NCI-H1417 (cell line): Measurements from ENCODE around the gene SCG5.

ENCODE experiments used
- DNase-seq, 3 experiments: peaks; one replicate each; lab custom pipeline; 2025; lab: John Stamatoyannopoulos, UW

SCG5 gene

DNA sequence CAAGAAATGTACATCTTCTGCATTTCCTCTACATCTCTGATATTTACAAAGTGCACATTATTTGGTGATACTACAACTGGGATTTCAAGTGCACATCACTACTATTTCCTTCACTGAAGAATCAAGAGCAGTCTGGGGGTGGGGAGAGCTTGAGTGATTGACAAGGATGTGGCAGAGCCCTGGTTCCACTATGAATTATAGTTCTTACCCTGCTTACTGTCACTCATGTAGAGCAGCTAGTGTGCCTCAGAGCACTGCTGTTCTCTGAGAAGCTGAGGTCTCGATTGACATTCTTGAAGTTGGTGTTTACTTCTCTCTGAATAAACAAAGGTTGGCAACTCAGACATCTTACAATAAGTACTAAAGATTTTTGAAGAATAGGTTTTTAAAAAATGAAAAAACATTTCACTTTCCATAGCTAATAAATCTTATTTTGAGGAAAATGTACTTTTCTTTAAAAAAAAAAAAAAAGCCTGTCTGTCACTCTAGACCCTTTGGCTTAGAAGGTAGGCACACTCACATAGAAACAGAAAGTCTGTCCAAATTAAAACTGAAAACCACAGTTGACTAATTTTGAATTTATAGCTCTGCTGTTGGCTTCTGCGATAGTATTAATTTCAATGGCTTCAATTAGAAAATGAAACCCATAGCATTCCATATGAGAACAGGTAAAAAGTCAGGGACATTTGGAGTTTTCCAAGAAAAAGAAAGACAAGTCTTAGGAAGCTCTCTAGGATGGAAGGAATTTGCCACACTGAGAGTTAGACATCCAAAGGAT lies 81.8 kb downstream of the SCG5 start:
- DNase-seq = no peak

DNA sequence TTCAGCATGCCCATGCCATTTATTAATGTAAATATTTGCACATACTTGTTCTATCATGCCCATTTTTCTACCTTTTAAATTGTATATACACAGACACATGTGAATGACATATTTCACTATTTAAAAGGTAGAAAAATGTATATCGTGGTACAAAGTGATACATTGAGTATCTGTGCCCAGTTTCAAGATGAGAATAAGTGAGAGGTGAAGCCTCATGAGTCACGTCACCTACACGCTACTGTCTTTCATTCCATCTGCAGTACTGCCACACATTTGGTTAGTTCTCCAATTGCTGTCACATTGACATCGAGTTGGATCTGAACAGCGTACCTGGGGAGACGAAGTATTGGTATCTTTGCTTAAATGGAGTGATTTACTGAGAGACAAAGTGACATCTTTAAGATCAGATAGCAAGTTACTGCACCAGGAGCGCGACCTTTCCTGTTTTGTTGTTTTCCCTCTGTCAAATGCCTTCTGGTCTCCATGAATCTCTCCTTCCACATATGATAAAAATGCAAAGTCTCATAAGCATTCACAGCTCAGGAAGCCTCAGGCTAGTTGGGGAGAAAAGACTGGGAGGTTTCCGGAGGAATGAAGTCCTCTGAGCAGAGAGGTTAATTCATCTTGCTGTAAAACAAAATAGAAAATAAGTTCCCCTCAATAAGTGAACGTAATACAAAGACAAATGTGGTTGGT lies 88.3 kb downstream of the SCG5 start:
- DNase-seq = peak in 1 of 3 experiments; percentile 3

DNA sequence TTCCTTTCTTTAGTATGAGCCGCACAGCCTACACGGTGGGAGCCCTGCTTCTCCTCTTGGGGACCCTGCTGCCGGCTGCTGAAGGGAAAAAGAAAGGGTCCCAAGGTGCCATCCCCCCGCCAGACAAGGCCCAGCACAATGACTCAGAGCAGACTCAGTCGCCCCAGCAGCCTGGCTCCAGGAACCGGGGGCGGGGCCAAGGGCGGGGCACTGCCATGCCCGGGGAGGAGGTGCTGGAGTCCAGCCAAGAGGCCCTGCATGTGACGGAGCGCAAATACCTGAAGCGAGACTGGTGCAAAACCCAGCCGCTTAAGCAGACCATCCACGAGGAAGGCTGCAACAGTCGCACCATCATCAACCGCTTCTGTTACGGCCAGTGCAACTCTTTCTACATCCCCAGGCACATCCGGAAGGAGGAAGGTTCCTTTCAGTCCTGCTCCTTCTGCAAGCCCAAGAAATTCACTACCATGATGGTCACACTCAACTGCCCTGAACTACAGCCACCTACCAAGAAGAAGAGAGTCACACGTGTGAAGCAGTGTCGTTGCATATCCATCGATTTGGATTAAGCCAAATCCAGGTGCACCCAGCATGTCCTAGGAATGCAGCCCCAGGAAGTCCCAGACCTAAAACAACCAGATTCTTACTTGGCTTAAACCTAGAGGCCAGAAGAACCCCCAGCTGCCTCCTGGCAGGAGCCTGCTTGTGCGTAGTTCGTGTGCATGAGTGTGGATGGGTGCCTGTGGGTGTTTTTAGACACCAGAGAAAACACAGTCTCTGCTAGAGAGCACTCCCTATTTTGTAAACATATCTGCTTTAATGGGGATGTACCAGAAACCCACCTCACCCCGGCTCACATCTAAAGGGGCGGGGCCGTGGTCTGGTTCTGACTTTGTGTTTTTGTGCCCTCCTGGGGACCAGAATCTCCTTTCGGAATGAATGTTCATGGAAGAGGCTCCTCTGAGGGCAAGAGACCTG lies 89.5 kb downstream of the SCG5 start:
- peak in 2 of 3 experiments; percentile 3 to 55 for DNase-seq

DNA sequence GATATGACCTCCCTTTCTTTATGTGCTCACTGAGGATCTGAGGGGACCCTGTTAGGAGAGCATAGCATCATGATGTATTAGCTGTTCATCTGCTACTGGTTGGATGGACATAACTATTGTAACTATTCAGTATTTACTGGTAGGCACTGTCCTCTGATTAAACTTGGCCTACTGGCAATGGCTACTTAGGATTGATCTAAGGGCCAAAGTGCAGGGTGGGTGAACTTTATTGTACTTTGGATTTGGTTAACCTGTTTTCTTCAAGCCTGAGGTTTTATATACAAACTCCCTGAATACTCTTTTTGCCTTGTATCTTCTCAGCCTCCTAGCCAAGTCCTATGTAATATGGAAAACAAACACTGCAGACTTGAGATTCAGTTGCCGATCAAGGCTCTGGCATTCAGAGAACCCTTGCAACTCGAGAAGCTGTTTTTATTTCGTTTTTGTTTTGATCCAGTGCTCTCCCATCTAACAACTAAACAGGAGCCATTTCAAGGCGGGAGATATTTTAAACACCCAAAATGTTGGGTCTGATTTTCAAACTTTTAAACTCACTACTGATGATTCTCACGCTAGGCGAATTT lies 91.2 kb downstream of the SCG5 start:
- DNase-seq = no peak

DNA sequence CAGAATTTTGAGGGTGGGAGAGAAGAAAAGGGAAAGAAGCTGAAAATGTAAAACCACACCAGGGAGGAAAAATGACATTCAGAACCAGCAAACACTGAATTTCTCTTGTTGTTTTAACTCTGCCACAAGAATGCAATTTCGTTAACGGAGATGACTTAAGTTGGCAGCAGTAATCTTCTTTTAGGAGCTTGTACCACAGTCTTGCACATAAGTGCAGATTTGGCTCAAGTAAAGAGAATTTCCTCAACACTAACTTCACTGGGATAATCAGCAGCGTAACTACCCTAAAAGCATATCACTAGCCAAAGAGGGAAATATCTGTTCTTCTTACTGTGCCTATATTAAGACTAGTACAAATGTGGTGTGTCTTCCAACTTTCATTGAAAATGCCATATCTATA lies 91.8 kb downstream of the SCG5 start:
- DNase-seq = no peak

DNA sequence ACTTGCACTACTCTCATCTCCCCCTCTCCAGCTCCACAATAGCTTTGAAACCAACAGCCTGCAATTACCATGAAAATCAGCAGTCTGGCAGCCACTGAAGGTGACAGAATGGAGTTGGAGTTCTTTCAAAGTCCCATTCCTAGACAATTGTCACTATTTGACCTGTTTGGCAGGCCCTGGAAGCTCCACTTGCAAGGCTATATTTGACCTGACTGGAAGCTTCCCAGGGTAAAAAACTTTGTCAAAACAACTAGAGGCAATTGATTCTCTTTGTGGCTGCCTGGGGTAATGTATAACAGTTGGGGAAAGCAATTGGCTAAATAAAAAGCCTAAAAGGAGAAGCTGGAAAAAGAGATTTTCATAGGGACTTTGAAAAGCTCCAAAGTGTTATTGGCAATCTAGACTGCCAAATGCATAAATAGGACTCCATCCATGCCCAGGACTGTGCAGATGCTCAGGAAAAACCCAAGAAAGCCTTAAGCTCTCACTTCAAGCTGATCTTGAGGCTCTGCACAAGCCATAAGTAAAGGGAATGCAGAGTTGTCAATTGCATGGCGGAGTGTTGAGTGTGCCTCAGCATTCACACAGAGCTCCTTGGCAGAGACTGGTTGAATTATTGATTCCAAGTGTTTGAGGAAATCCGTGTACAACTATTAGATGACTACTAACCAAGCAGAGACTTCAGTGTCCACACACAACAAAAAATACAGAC lies 94.6 kb downstream of the SCG5 start:
- no peak for DNase-seq

DNA sequence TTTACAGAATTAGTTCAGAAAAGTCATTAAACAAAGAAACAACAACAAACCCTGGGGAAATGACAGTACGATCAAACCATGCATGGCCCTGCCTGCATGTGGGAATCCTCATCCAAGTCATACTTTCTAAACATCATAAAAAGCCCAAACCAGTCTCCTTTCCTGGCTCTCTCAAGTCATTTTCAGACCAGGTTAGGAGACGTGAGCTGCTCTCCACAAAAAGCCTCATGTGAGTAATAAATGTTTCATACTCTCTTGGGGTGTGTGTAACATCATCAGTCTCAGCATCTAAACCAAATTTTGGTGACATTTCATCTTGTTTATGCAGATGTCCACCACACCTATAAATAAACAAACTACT lies 95.2 kb downstream of the SCG5 start:
- no peak for DNase-seq

DNA sequence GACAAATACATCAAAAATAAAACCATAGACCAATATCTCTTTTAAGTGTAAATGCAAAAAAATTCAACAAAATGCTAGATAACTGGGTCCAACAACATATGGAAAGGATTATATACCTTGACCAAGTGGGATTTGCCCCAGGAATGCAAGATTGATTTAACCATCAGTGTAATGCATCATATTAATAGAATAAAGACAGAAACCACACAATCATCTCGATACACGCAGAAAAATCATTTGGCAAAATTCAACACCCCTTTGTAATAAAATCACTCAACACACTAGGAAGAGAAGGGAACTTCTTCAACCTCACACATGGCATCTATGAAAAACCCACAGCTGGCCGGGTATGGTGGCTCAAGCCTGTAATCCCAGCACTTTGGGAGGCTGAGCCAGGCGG lies 95.8 kb downstream of the SCG5 start:
- DNase-seq = no peak

DNA sequence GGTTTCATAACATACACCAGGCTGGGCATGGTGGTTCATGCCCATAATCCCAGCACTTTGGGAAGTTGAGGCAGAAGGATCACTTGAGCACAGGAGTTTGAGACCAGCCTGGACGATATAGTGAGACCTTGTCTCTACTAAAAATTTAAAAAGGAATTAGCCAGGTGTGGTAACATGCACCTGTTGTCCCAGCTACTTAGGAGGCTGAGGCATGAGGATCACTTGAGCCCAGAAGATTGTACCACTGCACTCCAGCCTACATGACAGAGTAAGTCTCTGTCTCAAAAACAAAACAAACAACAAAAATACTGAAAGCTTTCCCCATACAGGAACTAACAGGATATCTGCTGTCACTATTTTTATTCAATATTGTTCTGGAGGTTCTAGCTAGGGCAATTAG lies 97.2 kb downstream of the SCG5 start:
- no peak for DNase-seq

DNA sequence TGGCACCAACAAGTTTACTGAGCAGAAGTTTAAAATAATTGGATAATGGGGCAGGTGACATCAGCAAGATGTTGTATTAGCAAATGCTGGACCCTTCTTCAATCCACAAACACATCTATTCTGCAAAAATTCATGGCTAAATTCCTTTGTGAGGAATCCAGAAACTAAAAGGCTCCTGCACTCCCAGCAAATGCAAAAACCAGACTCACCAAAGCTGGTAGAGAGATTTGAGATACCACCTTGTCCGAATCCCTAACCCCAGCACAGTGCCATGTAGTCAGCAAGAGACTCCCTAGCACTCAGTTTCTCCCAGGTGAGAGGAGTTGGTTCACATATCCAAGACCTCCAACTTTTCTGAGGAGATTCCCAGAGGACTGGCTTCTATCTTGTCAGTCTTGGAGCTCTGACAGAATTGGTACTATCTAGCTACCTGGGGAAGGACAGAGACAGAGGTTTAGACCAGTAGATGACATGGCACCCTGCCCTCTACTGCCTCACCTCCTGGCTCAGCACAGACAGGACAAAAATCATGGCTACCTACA lies 98.1 kb downstream of the SCG5 start:
- no peak for DNase-seq

DNA sequence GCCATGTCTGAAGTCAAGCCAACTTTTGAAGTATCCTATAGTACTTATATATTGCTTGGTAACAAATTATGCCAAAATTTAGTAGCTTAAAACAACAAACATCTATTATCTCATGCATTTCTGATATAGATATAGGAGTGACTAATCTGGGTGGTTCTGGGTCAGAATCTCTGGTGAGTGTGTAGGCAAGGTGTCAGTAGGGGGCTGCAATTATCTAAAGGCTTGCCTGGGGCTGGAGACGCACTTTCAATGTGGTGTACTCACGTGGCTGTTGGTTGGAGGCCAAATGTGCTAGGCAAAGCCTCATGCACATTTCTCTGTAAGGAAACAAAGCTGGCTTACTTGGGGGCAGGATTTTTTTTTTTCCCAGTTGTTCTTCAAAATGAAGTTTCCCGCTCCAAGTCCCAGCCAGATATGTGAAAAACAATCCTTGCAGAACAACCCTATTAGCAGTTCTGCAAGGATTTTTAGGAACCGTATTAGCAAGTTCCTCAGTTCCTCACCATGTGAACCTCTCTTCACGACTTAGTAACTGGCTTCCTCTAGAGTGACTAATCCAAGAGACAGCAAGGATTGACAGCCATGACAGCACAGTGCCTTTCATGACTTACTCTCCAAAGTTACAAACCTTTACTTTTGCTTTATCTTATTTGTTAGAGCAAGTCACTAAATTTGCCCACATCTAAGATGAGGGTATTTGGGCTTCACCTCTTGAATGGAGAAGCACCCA lies 102.1 kb downstream of the SCG5 start:
- DNase-seq = peak in 1 of 3 experiments; percentile 40

DNA sequence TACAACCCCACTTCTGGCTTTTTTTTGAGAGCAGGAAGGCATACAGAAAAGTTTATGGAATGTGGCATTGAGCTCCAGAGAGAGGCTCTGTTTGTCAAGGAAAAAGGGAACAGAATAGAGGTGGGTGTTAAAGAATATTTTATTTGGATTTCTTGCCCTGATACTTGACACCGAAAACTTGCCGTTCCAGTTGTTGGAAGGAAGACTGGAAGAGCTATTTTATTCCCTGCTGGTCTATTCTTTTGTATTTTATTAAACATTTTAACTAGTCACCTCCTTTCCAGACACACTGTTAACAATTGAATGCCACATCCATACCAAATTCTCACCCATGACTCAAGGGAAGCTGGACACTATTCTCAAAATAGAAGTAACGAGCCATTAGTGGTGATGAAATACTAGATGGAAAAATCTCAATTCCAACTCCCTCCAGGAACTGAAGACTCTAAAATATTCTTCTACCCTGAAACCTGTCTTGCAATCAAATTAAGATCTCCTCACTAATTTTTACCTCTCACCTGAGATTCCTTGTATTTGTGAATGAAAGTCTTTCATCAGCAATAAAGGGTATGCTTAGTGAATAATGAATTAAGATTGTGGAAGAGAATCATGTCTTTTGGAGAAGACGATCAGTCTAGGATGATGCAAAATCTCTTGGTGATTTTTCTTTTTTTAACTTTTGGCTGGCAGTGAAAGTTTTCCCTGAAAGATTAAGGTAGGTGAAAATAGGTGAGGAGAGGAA lies 104.8 kb downstream of the SCG5 start:
- no peak for DNase-seq
